Gastroesophageal sphincter (tissue), 4 donors: ENCODE measurements around the gene SPACA5. TPM values are rescaled to one million over a fixed set of nuclear protein-coding genes. Genes with fewer than 3 reads are reported as not detected.
"Not testable (repeated sequence)": the region's sequence is repeated elsewhere in the genome, so short reads cannot be mapped to it uniquely, and the experiment has no call there.

Experiments used
- ATAC-seq: fragments of 150-250 bp; one replicate; pipeline ENCODE4 v1.9.1; 2016; ENCODE audit warnings: mild to moderate bottlenecking, moderate library complexity
- H3K27ac ChIP-seq, 4 donors: fragments of 200-600 bp; sonication (generic) in 3 of 4; 1 replicate in 3 of 4; 2 replicates in 1 of 4; pipeline ENCODE4 v1.5.1; 2016 to 2019
- H3K27me3 ChIP-seq: fragments of 200-600 bp; sonication (generic); one replicate; pipeline ENCODE4 v1.5.1; 2019
- H3K36me3 ChIP-seq, 2 donors: fragments of 200-600 bp; sonication (generic); one replicate each; pipeline ENCODE4 v1.5.1; 2019; ENCODE audit warnings: control low read depth in 1 of 2
- H3K4me1 ChIP-seq, 3 donors: fragments of 200-600 bp; sonication (generic); 1 replicate in 2 of 3; 2 replicates in 1 of 3; pipeline ENCODE4 v1.5.1; 2016 to 2019; ENCODE audit warnings: control low read depth in 2 of 3
- H3K4me3 ChIP-seq, 2 donors: fragments of 200-600 bp; sonication (generic); one replicate each; pipeline ENCODE4 v1.5.1; 2019; ENCODE audit warnings: mild to moderate bottlenecking in 1 of 2, moderate library complexity in 1 of 2
- H3K9me3 ChIP-seq, 3 donors: fragments of 200-600 bp; sonication (generic); one replicate each; pipeline ENCODE4 v1.5.1; 2017 to 2019; ENCODE audit warnings: control low read depth in 2 of 3
- CTCF ChIP-seq, 4 experiments: fragments of 200-600 bp in 2 of 4; fragments of 450-650 bp in 2 of 4; sonication (generic) in 1 of 4; IDR thresholded peaks; one replicate each; pipeline ENCODE4 v1.5.1; 2017 to 2019; ENCODE audit warnings: antibody characterized with exemption in 4 of 4, mild to moderate bottlenecking in 2 of 4, moderate library complexity in 2 of 4
- EP300 ChIP-seq: sonication (generic); formaldehyde crosslinking; IDR thresholded peaks from one replicate; pipeline ENCODE4 v1.6.1; 2017; ENCODE audit warnings: antibody characterized with exemption, mild to moderate bottlenecking
- POLR2A ChIP-seq, 2 donors: fragments of 450-650 bp; IDR thresholded peaks; one replicate each; pipeline ENCODE4 v1.6.1; 2017; ENCODE audit warnings: antibody characterized with exemption in 2 of 2, mild to moderate bottlenecking in 2 of 2, moderate library complexity in 1 of 2
- POLR2AphosphoS5 ChIP-seq: sonication (generic); formaldehyde crosslinking; IDR thresholded peaks from one replicate; pipeline ENCODE4 v1.6.1; 2017; ENCODE audit warnings: antibody characterized with exemption
- WGBS, 2 donors: methylation state at CpG; one replicate each; pipeline ENCODE4 v1.1.5; 2018; ENCODE audit warnings: low coverage in 1 of 2; 5-methylcytosine and 5-hydroxymethylcytosine counted together
- total RNA-seq, 4 donors: library from RNA; depleted of rRNA; stranded (reverse); fragments of >200 nt; gene quantifications; one replicate each; pipeline ENCODE4 v1.1.0, GENCODE V29; 2016

Gene SPACA5
- total RNA-seq, 4 donors from 2014 or later: not detected

- H3K36me3 ChIP-seq: peaks cover 0 to 7% of the 10 kb centered on the region in 2 donors
- H3K9me3 ChIP-seq: no peaks in the 10 kb centered on the region
- ATAC-seq: no peak
- H3K27me3 ChIP-seq: no peaks in the 10 kb centered on the region
- H3K27ac ChIP-seq: no peak overlapping the region
- no peak overlapping the region for H3K4me3 ChIP-seq
- H3K4me1 ChIP-seq: peaks cover 0 to 15% (median 0%) of the 10 kb centered on the region in 3 donors
- 69 to 92% methylated on average over 1 to 3 of the region's 3 CpGs for WGBS, 2 donors
- no peak for TF ChIP-seq EP300
- no peak for TF ChIP-seq POLR2A (IDR thresholded peaks at IDR 0.05)
- TF ChIP-seq POLR2AphosphoS5: no peak
- no peak for TF ChIP-seq CTCF (IDR thresholded peaks at IDR 0.05)
Observed at GRCh38 chrX:48001260-48001659, 5.5 kb upstream of the SPACA5 start.

GRCh38 chrX:48002319-48002718 is 4.5 kb upstream of the SPACA5 start:
- no peak for ATAC-seq
- Histone ChIP-seq H3K4me1 (peaks cover 0 to 15% (median 0%) of the 10 kb centered on the region in 3 donors), H3K36me3 (no peaks in the 10 kb centered on the region), H3K9me3 (no peaks in the 10 kb centered on the region), H3K4me3 (no peak overlapping the region), H3K27ac (no peak overlapping the region), H3K27me3 (no peaks in the 10 kb centered on the region)
- TF ChIP-seq POLR2A (IDR thresholded peaks at IDR 0.05): no peak
- 78 to 95% methylated on average over 3 of the region's 3 CpGs for WGBS, 2 donors

- H3K9me3 ChIP-seq: no peaks in the 10 kb centered on the region
- H3K4me1 ChIP-seq: peaks cover 0 to 15% (median 0%) of the 10 kb centered on the region in 3 donors
- no peak for ATAC-seq
- no peaks in the 10 kb centered on the region for H3K27me3 ChIP-seq
- 44 to 49% methylated on average over 7 of the region's 7 CpGs for WGBS, 2 donors
- no peaks in the 10 kb centered on the region for H3K36me3 ChIP-seq
- H3K4me3 ChIP-seq: peak overlapping the region; percentile 61 to 92
- no peak for TF ChIP-seq EP300
- TF ChIP-seq POLR2AphosphoS5: no peak
- TF ChIP-seq POLR2A (IDR thresholded peaks at IDR 0.05): no peak
- TF ChIP-seq CTCF (IDR thresholded peaks at IDR 0.05): no peak
- peak overlapping the region in 2 of 4 donors; percentile 79 to 81 for H3K27ac ChIP-seq
Observed at GRCh38 chrX:48002929-48003328, 3.9 kb upstream of the SPACA5 start.

GRCh38 chrX:48003367-48003757 is 3.4 kb upstream of the SPACA5 start:
- TF ChIP-seq CTCF (IDR thresholded peaks at IDR 0.05) (no peak), EP300 (no peak), POLR2A (IDR thresholded peaks at IDR 0.05) (no peak), POLR2AphosphoS5 (no peak)
- Histone ChIP-seq H3K36me3 (no peaks in the 10 kb centered on the region), H3K27ac (peak overlapping the region; percentile 57 to 81 (median 80)), H3K27me3 (no peaks in the 10 kb centered on the region), H3K4me1 (peaks cover 0 to 15% (median 0%) of the 10 kb centered on the region in 3 donors), H3K4me3 (peak overlapping the region; percentile 61 to 92), H3K9me3 (no peaks in the 10 kb centered on the region)
- no peak for ATAC-seq
- 0 to 15% methylated on average over 1 to 8 of the region's 18 CpGs for WGBS, 2 donors

GRCh38 chrX:48003758-48004457 is 2.9 kb upstream of the SPACA5 start, which contains the start of gene ZNF182:
Gene ZNF182 (minus strand): TSS chrX:48003989. CDS start chrX:48002609, 1,380 bp downstream.
- peak within 1 kb of the TSS; percentile 57 to 81 (median 80) for H3K27ac ChIP-seq
- 0 to 26% methylated on average over 3 to 5 of the region's 34 CpGs for WGBS, 2 donors

GRCh38 chrX:48009445-48009960 is 2.7 kb downstream of the SPACA5 start:
- not testable (repeated sequence) for H3K36me3 ChIP-seq, H3K27ac ChIP-seq, H3K9me3 ChIP-seq, H3K4me1 ChIP-seq, ATAC-seq, H3K27me3 ChIP-seq, H3K4me3 ChIP-seq
- no CpG with 5 or more reads among the region's 2 CpGs for WGBS, 2 donors

More at GRCh38 chrX:48003758-48004457, 2.9 kb upstream of the SPACA5 start, which contains the start of gene ZNF182:
- Histone ChIP-seq H3K4me3 (peak within 1 kb of the TSS; percentile 61 to 92), H3K4me1 (peaks cover 0 to 15% (median 0%) of the 10 kb centered on the region in 3 donors), H3K9me3 (no peaks in the 10 kb centered on the region), H3K27me3 (no peaks in the 10 kb centered on the region), H3K36me3 (no peaks in the 10 kb centered on the region)
- ATAC-seq: peak; percentile 97
- TF ChIP-seq POLR2AphosphoS5 (peak; percentile 43), EP300 (no peak), POLR2A (IDR thresholded peaks at IDR 0.05) (peak in 1 of 2 donors; percentile 30), CTCF (IDR thresholded peaks at IDR 0.05) (no peak)

- H3K4me1 ChIP-seq, H3K36me3 ChIP-seq, H3K4me3 ChIP-seq, ATAC-seq, H3K9me3 ChIP-seq, H3K27me3 ChIP-seq, H3K27ac ChIP-seq: not testable (repeated sequence)
- no CpG with 5 or more reads among the region's 46 CpGs for WGBS, 2 donors
Observed at GRCh38 chrX:48016583-48017310, 10.0 kb downstream of the SPACA5 start.

- not testable (repeated sequence) for H3K36me3 ChIP-seq, H3K27me3 ChIP-seq, H3K4me3 ChIP-seq, H3K27ac ChIP-seq, H3K9me3 ChIP-seq, H3K4me1 ChIP-seq, ATAC-seq
- WGBS, 2 donors: no CpG with 5 or more reads among the region's 1 CpG
Observed at GRCh38 chrX:48019892-48020291, 13.1 kb downstream of the SPACA5 start.
